COLO668 (cell line): ENCODE measurements around the gene XIRP2.

Source experiments
- DNase-seq: peaks from one replicate; lab custom pipeline; 2025; ENCODE audit not compliant: unreplicated experiment; lab: John Stamatoyannopoulos, UW

XIRP2 gene

GRCh38 chr2:166888180-166888579, at the start of gene XIRP2:
TSS of gene XIRP2 (plus strand) at chr2:166888480. CDS start at chr2:166903483, 15,003 bp downstream.
- DNase-seq: no peak

- DNase-seq: no peak
Observed at GRCh38 chr2:166841152-166841551, 47.1 kb upstream of the XIRP2 start.

GRCh38 chr2:166841679-166842078, 46.6 kb upstream of the XIRP2 start:
- DNase-seq: no peak

- no peak for DNase-seq
Observed at GRCh38 chr2:166844111-166844510, 44.2 kb upstream of the XIRP2 start.

DNA sequence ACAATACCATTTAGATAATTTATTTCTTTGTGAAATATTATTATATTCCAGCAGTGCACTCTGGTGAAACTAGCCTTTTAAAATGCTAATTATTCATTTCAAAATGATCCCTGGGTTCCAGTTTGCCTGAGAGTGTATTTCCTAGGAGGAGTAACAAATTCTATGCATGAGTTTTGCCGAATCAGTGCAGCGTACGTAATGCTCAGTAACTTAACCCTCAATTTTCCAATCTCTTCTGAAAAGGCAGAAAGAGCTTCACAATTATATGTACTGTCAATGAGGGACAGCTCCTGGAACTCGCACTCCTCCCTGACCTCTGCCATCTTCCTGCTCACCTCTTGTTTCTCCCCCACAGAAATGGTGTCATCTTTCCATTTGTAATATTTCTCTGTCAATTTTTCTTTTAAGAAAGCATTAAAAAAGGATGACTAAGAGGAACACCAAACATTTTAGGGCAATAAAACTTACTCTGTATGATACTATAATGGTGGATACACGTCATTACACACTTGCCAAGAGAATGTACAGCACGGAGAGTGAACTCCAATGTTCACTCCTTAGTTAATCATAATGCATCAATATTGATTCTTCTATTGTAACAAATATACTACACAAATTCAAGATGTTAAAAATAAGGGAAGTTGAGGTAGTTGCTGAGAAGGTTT, 25.7 kb upstream of the XIRP2 start:
- no peak for DNase-seq

GRCh38 chr2:166867874-166868514, 20.3 kb upstream of the XIRP2 start:
- no peak for DNase-seq

GRCh38 chr2:166870346-166870745, 17.9 kb upstream of the XIRP2 start:
- no peak for DNase-seq

DNA sequence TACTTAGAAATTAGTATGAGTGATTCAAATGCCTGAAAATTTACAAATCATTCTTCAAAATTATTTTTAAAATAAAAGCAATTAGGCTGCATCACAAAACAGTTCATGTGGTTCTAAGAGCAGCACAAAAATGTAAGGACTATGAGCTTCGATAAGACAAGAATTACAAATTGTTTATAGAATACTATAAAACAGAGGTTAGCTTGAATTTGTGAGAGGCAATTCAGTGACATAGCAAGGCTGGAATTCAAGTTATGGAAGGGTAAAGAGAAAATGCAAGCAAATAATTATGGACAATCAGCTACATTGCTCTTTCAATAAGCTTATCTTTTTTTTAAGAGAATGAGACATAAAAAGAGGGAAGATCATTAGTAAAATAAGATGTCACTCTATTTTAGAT, 7.1 kb upstream of the XIRP2 start:
- no peak for DNase-seq

GRCh38 chr2:166882851-166883250, 5.4 kb upstream of the XIRP2 start:
- DNase-seq: no peak

DNA sequence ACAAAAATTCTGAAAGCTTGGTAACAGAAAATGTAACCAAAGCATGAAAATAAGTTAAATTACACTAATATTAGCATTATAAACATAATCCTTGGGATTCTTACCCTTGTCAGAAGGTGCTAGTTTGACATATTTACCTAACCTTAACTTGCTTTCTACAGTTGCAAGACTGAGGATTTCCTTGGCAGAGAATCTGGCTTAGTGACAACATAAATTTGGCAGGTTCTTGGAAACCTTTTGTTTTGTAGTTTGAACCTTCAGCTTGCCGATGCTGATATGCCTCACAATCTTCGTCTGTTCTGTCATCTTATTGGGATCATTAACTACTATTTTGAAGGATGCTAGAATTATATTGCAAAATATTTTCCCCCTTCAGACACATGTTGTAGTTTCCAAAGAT, 3.4 kb downstream of the XIRP2 start:
- no peak for DNase-seq

GRCh38 chr2:166892397-166892796, 4.1 kb downstream of the XIRP2 start:
- DNase-seq: no peak

DNA sequence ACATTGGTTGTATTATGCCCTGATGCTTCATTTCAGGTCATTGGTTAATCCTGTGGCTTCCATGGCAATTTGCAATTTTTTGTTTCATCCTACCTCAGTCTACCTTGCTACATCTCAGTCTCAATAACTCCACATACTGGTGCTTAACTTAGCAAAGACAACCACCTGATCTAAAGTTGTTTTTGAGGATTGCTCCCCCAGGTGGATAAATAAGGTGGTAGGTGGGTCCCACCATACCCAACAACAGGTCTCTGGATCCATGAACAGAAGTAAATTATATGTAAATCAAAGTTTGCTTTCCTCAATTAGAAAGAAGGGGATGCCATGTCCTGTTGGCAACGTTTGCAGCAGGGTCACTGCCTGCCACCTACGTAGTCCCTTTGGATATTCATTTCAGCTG, 7.0 kb downstream of the XIRP2 start:
- DNase-seq: no peak

- DNase-seq: no peak
Observed at GRCh38 chr2:166897666-166898065, 9.4 kb downstream of the XIRP2 start.

DNA sequence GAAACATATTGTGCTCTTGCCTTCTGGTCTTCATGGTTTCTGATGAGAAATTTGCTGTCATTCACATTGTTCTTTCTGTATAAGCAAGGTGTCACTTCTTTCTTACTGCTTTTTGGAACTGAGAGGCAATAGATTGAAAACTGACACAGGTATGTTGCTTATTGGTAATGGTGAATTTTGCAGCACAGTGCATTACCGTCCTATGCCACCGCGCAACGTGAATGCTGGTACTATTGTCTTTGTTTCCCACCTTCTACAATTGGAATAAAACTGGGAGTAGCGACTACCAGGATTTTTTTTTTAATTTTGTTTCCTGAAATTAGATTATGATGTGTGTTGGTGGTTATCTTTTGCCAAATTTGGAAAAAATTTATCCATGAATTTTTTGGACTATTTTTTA, 11.4 kb downstream of the XIRP2 start:
- DNase-seq: no peak

DNA sequence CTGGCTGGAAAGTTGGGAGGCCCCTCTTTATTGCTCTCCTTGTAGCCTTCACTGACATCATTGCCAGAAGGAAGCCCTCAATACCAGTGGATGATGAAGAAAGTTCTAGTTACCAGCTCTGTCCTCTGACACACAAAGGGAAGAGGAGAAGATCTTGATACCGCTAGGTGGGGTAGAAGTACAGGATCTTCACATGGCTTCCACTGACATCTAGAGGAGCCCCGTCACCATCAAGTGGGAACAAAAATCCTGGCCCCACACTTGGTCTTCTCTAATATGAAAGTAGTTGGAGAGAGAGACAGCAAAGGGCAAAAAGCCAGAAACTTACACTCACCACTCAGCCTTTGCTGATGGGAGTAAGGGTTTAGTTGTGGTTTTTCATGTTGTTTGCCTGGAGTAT, 12.4 kb downstream of the XIRP2 start:
- DNase-seq: no peak

GRCh38 chr2:166901336-166901735, 13.1 kb downstream of the XIRP2 start:
- DNase-seq: no peak

GRCh38 chr2:166916987-166917386, 28.7 kb downstream of the XIRP2 start:
- no peak for DNase-seq

GRCh38 chr2:166917415-166917814, 29.1 kb downstream of the XIRP2 start:
- DNase-seq: no peak

GRCh38 chr2:166921261-166921896, 33.1 kb downstream of the XIRP2 start:
- DNase-seq: no peak

- no peak for DNase-seq
Observed at GRCh38 chr2:166924967-166925366, 36.7 kb downstream of the XIRP2 start.

DNA sequence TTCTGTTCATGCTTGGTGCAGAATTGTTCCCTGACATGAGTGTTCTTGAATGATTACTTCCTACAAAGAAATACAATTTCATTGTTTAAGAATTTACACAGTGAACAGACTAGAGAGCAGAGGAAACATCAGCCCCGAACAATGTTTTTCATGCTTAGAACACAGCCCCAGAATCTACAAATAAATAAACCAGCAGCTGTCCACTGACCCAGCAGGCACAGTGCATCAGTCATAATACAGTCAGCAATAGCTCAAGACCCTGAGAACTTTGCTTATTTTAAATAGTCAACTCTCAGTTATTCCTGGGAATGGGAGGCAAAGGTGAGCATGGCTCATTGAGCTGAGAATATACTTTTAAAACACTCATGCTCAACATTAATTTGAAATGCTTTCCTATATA, 38.4 kb downstream of the XIRP2 start:
- DNase-seq: no peak

GRCh38 chr2:166932032-166932431, 43.8 kb downstream of the XIRP2 start:
- DNase-seq: no peak
